HG02970 (cell line): Measurements from ENCODE around the gene RAB27A.
A peak's percentile ranks its signal among the peaks of the same experiment; 100 is the strongest.

Experiments
- ATAC-seq: cut with Tn5 transposase; IDR thresholded peaks from one replicate; pipeline ENCODE4 v1.9.1; 2021; ENCODE audit warnings: mild to moderate bottlenecking, moderate library complexity, moderate number of reproducible peaks; ENCODE audit not compliant: unreplicated experiment, low FRiP score

The RAB27A gene

GRCh38 chr15:55230953-55231352, 58.7 kb downstream of the RAB27A start:
- ATAC-seq: no peak

- ATAC-seq: no peak
These were observed 59.5 kb downstream of the RAB27A start for GRCh38 chr15:55230051-55230670.

GRCh38 chr15:55226127-55226526, 63.5 kb downstream of the RAB27A start:
- no peak for ATAC-seq

- no peak for ATAC-seq
These were observed 64.7 kb downstream of the RAB27A start for GRCh38 chr15:55224892-55225291.

GRCh38 chr15:55222588-55222987, 67.0 kb downstream of the RAB27A start:
- ATAC-seq: no peak

GRCh38 chr15:55221090-55222011, 68.3 kb downstream of the RAB27A start:
- no peak for ATAC-seq

- no peak for ATAC-seq
These were observed 69.0 kb downstream of the RAB27A start for GRCh38 chr15:55220606-55221005.

- ATAC-seq: no peak
These were observed 71.6 kb downstream of the RAB27A start for GRCh38 chr15:55218056-55218455.

- ATAC-seq: no peak
These were observed 85.1 kb downstream of the RAB27A start for GRCh38 chr15:55204464-55204863.

GRCh38 chr15:55202206-55202605, 87.4 kb downstream of the RAB27A start:
- no peak for ATAC-seq

GRCh38 chr15:55198706-55199105, 90.9 kb downstream of the RAB27A start:
- no peak for ATAC-seq

GRCh38 chr15:55197719-55198118, 91.9 kb downstream of the RAB27A start:
- ATAC-seq: no peak

- ATAC-seq: no peak
These were observed 92.3 kb downstream of the RAB27A start for GRCh38 chr15:55197362-55197705.

GRCh38 chr15:55196458-55197361, 92.9 kb downstream of the RAB27A start, which contains the start of gene RSL24D1:
Gene RSL24D1, minus strand, starts transcription at chr15:55196941. Its CDS starts 51 bp downstream, at chr15:55196890.
- peak; percentile 98 for ATAC-seq

- no peak for ATAC-seq
These were observed 93.6 kb downstream of the RAB27A start for GRCh38 chr15:55195996-55196395.

GRCh38 chr15:55194256-55194655, 95.4 kb downstream of the RAB27A start:
- no peak for ATAC-seq

GRCh38 chr15:55186331-55186730, 103.3 kb downstream of the RAB27A start:
- no peak for ATAC-seq

- ATAC-seq: no peak
These were observed 105.9 kb downstream of the RAB27A start for GRCh38 chr15:55183679-55184078.

GRCh38 chr15:55179141-55179540, 110.5 kb downstream of the RAB27A start:
- ATAC-seq: no peak

GRCh38 chr15:55170361-55170760, 119.3 kb downstream of the RAB27A start:
- no peak for ATAC-seq
